MCF 10A (cell line): Measurements from ENCODE around the gene CEP192. TPM values are rescaled to one million over a fixed set of nuclear protein-coding genes. Genes with fewer than 3 reads are reported as not detected.

Source experiments
- BruUV-seq: library from RNA; stranded (reverse); fragments of 400-500 nt; replicated peaks from 2 replicates; lab custom pipeline; 2021; lab: Mats Ljungman, UMichigan
- CTCF ChIA-PET: fragments of 300-600 bp; sonication (Branson Sonifier 250); formaldehyde crosslinking; extraction: SDS; loops from one replicate; lab custom pipeline; 2021; ENCODE audit warnings: antibody characterized with exemption, inconsistent platforms; lab: Yijun Ruan, JAX
- POLR2A ChIA-PET: fragments of 300-600, 350-650 bp; sonication (Branson Sonifier 250); formaldehyde crosslinking; extraction: SDS; loops from one replicate; lab custom pipeline; 2020; ENCODE audit warnings: antibody characterized with exemption, inconsistent platforms; lab: Yijun Ruan, JAX
- DNase-seq: peaks from one replicate; pipeline ENCODE4 v3.0.0-alpha.2; 2018; ENCODE audit not compliant: unreplicated experiment
- H3K27ac Mint-ChIP-seq: one replicate; pipeline ENCODE4 v1.8.0; 2022; ENCODE audit warnings: mild to moderate bottlenecking, low read depth, mixed read lengths; ENCODE audit not compliant: unreplicated experiment
- H3K27me3 Mint-ChIP-seq: one replicate; pipeline ENCODE4 v1.8.0; 2022; ENCODE audit warnings: mixed read lengths; ENCODE audit not compliant: insufficient read depth, unreplicated experiment
- H3K36me3 Mint-ChIP-seq: one replicate; pipeline ENCODE4 v1.8.0; 2022; ENCODE audit warnings: mild to moderate bottlenecking, moderate library complexity, mixed read lengths; ENCODE audit not compliant: insufficient read depth, unreplicated experiment
- H3K4me1 Mint-ChIP-seq: one replicate; pipeline ENCODE4 v1.8.0; 2022; ENCODE audit warnings: mixed read lengths; ENCODE audit not compliant: insufficient read depth, unreplicated experiment
- H3K4me3 Mint-ChIP-seq: one replicate; pipeline ENCODE4 v1.8.0; 2022; ENCODE audit warnings: mild to moderate bottlenecking, moderate library complexity, mixed read lengths; ENCODE audit not compliant: unreplicated experiment
- H3K9me3 Mint-ChIP-seq: one replicate; pipeline ENCODE4 v1.8.0; 2022; ENCODE audit warnings: mixed read lengths; ENCODE audit not compliant: unreplicated experiment
- CTCF ChIP-seq: fragments of 200-600 bp; IDR thresholded peaks from one replicate; pipeline ENCODE4 v1.8.0; 2022; ENCODE audit warnings: antibody characterized with exemption, mild to moderate bottlenecking; ENCODE audit not compliant: unreplicated experiment
- intact Hi-C: fragments of 100-400 bp; cut with micrococcal nuclease; formaldehyde crosslinking; loops from 2 replicates; pipeline ENCODE4 v1.14.1; 2022
- total RNA-seq: library from RNA; stranded (reverse); gene quantifications from 2 replicates; pipeline ENCODE4 v1.2.3, GENCODE V29; 2022

Gene CEP192
- total RNA-seq, 1 experiment from 2014 or later = 14.3 TPM

DNA sequence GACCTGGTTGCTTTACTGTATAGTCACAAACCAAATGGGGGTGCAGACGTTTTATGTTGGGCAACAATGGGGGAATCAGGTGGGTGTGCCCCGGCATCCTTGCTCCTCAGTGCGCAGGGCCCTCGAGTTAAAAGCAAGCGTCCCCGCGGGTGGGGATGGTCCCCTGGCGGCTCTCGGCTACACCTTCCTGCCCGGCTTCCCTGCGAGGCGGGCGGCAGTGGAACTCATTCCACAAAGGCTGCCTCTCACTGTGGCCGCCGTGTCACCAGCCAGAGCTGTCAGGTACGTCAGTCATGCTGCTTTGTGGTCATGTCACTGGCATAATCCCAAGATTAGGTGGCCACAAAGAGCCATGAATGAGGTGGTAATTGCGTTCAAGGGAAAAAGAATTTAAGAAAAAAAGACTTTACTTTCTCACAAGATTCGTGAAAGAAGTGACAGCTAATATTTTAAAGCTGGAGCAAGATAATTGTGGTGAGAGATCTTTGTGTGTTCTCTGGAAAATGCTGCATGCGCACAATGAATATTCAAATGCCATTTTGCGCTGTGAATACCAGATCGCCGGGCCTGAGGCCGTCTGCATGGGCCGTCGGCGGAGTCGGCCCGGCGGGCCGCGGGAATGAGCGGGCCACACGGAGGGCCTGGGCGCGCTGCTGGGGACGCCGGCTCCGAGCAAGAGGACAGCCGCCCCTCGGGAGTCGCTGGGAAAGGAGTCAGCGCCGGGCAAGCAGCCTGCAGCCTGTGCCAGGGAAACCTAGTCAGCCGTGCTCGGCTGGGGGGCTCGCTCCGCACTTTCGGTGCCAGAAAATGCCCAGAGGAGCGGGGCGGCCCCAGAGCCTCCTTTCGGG is 145.1 kb downstream of the CEP192 start:
- no peak for DNase-seq
- Mint-ChIP-seq H3K27ac (no peak overlapping the region), H3K9me3 (no peaks in the 10 kb centered on the region), H3K27me3 (no peaks in the 10 kb centered on the region), H3K4me1 (peaks cover 6% of the 10 kb centered on the region), H3K36me3 (peaks cover 5% of the 10 kb centered on the region), H3K4me3 (peak overlapping the region; percentile 43)
- BruUV-seq = no TSS peak
- intact Hi-C loops = no loop called here
- POLR2A ChIA-PET = no interaction called here
- CTCF ChIA-PET = no interaction called here
- TF ChIP-seq CTCF = no peak

- peaks cover 5% of the 10 kb centered on the region for H3K36me3 Mint-ChIP-seq
- POLR2A ChIA-PET = no interaction called here
- intact Hi-C loops = no loop called here
- H3K4me3 Mint-ChIP-seq = peak overlapping the region; percentile 73
- CTCF ChIA-PET = no interaction called here
- no peaks in the 10 kb centered on the region for H3K27me3 Mint-ChIP-seq
- no TSS peak for BruUV-seq
- H3K27ac Mint-ChIP-seq = no peak overlapping the region
- no peak for DNase-seq
- no peak for TF ChIP-seq CTCF
- H3K9me3 Mint-ChIP-seq = no peaks in the 10 kb centered on the region
- H3K4me1 Mint-ChIP-seq = peaks cover 6% of the 10 kb centered on the region
Observed at GRCh38 chr18:13136904-13137669, 145.9 kb downstream of the CEP192 start.

- CTCF ChIA-PET = no interaction called here
- DNase-seq = no peak
- TF ChIP-seq CTCF = no peak
- no peak overlapping the region for H3K27ac Mint-ChIP-seq
- H3K4me1 Mint-ChIP-seq = peaks cover 6% of the 10 kb centered on the region
- POLR2A ChIA-PET = no interaction called here
- H3K27me3 Mint-ChIP-seq = no peaks in the 10 kb centered on the region
- H3K9me3 Mint-ChIP-seq = no peaks in the 10 kb centered on the region
- peak overlapping the region; percentile 73 for H3K4me3 Mint-ChIP-seq
- no TSS peak for BruUV-seq
- intact Hi-C loops = no loop called here
- peaks cover 5% of the 10 kb centered on the region for H3K36me3 Mint-ChIP-seq
Observed at GRCh38 chr18:13137670-13138419, 146.7 kb downstream of the CEP192 start.
